ENCODE data around the gene ATN1. TPM values are rescaled to one million over a fixed set of nuclear protein-coding genes. Genes with fewer than 3 reads are reported as not detected.

Gene ATN1
- total RNA-seq, 1 donor: 4.6 TPM

- H3K4me3 ChIP-seq (ENCODE audit: low read length): no peak overlapping the region
Observed at GRCh38 chr12:6961695-6962284, 34.0 kb downstream of the ATN1 start.

GRCh38 chr12:6962285-6963015, 34.7 kb downstream of the ATN1 start:
- Histone ChIP-seq H3K9me3 (ENCODE audit: low read depth, low read length) (no peaks in the 10 kb centered on the region), H3K27me3 (ENCODE audit: insufficient read depth, low read length) (no peaks in the 10 kb centered on the region), H3K4me3 (ENCODE audit: low read length) (no peak overlapping the region), H3K4me1 (ENCODE audit: insufficient read depth, low read length) (peaks cover 77% of the 10 kb centered on the region)

More at GRCh38 chr12:6961695-6962284, 34.0 kb downstream of the ATN1 start:
- no peaks in the 10 kb centered on the region for H3K27me3 ChIP-seq (ENCODE audit: insufficient read depth, low read length)
- H3K4me1 ChIP-seq (ENCODE audit: insufficient read depth, low read length): peaks cover 84% of the 10 kb centered on the region
- H3K9me3 ChIP-seq (ENCODE audit: low read depth, low read length): no peaks in the 10 kb centered on the region

- Histone ChIP-seq H3K4me1 (ENCODE audit: insufficient read depth, low read length) (peaks cover 70% of the 10 kb centered on the region), H3K27me3 (ENCODE audit: insufficient read depth, low read length) (no peaks in the 10 kb centered on the region), H3K4me3 (ENCODE audit: low read length) (no peak overlapping the region), H3K9me3 (ENCODE audit: low read depth, low read length) (no peaks in the 10 kb centered on the region)
Observed at GRCh38 chr12:6963016-6963731, 35.4 kb downstream of the ATN1 start.

GRCh38 chr12:6963791-6964413, 36.1 kb downstream of the ATN1 start:
- Histone ChIP-seq H3K9me3 (ENCODE audit: low read depth, low read length) (no peaks in the 10 kb centered on the region), H3K4me3 (ENCODE audit: low read length) (no peak overlapping the region), H3K27me3 (ENCODE audit: insufficient read depth, low read length) (no peaks in the 10 kb centered on the region), H3K4me1 (ENCODE audit: insufficient read depth, low read length) (peaks cover 63% of the 10 kb centered on the region)

GRCh38 chr12:6964605-6965025, 36.9 kb downstream of the ATN1 start:
- H3K4me3 ChIP-seq (ENCODE audit: low read length): no peak overlapping the region
- H3K4me1 ChIP-seq (ENCODE audit: insufficient read depth, low read length): peaks cover 63% of the 10 kb centered on the region
- no peaks in the 10 kb centered on the region for H3K27me3 ChIP-seq (ENCODE audit: insufficient read depth, low read length)
- H3K9me3 ChIP-seq (ENCODE audit: low read depth, low read length): no peaks in the 10 kb centered on the region

GRCh38 chr12:6965026-6965661, 37.4 kb downstream of the ATN1 start:
- Histone ChIP-seq H3K9me3 (ENCODE audit: low read depth, low read length) (no peaks in the 10 kb centered on the region), H3K27me3 (ENCODE audit: insufficient read depth, low read length) (no peaks in the 10 kb centered on the region), H3K4me3 (ENCODE audit: low read length) (no peak overlapping the region), H3K4me1 (ENCODE audit: insufficient read depth, low read length) (peaks cover 63% of the 10 kb centered on the region)

- Histone ChIP-seq H3K4me1 (ENCODE audit: insufficient read depth, low read length) (peaks cover 58% of the 10 kb centered on the region), H3K9me3 (ENCODE audit: low read depth, low read length) (no peaks in the 10 kb centered on the region), H3K27me3 (ENCODE audit: insufficient read depth, low read length) (no peaks in the 10 kb centered on the region), H3K4me3 (ENCODE audit: low read length) (no peak overlapping the region)
Observed at GRCh38 chr12:6965714-6966113, 38.0 kb downstream of the ATN1 start.

- no peaks in the 10 kb centered on the region for H3K27me3 ChIP-seq (ENCODE audit: insufficient read depth, low read length)
- no peaks in the 10 kb centered on the region for H3K9me3 ChIP-seq (ENCODE audit: low read depth, low read length)
- peaks cover 54% of the 10 kb centered on the region for H3K4me1 ChIP-seq (ENCODE audit: insufficient read depth, low read length)
- no peak overlapping the region for H3K4me3 ChIP-seq (ENCODE audit: low read length)
Observed at GRCh38 chr12:6966351-6966750, 38.6 kb downstream of the ATN1 start.

GRCh38 chr12:6967651-6968100, 39.9 kb downstream of the ATN1 start:
- peaks cover 49% of the 10 kb centered on the region for H3K4me1 ChIP-seq (ENCODE audit: insufficient read depth, low read length)
- no peaks in the 10 kb centered on the region for H3K27me3 ChIP-seq (ENCODE audit: insufficient read depth, low read length)
- no peaks in the 10 kb centered on the region for H3K9me3 ChIP-seq (ENCODE audit: low read depth, low read length)
- no peak overlapping the region for H3K4me3 ChIP-seq (ENCODE audit: low read length)

GRCh38 chr12:6968426-6968825, 40.7 kb downstream of the ATN1 start:
- Histone ChIP-seq H3K4me1 (ENCODE audit: insufficient read depth, low read length) (peaks cover 47% of the 10 kb centered on the region), H3K9me3 (ENCODE audit: low read depth, low read length) (no peaks in the 10 kb centered on the region), H3K27me3 (ENCODE audit: insufficient read depth, low read length) (no peaks in the 10 kb centered on the region), H3K4me3 (ENCODE audit: low read length) (no peak overlapping the region)

- peak overlapping the region; percentile 100 for H3K4me3 ChIP-seq (ENCODE audit: low read length)
- H3K9me3 ChIP-seq (ENCODE audit: low read depth, low read length): no peaks in the 10 kb centered on the region
- peaks cover 32% of the 10 kb centered on the region for H3K4me1 ChIP-seq (ENCODE audit: insufficient read depth, low read length)
- no peaks in the 10 kb centered on the region for H3K27me3 ChIP-seq (ENCODE audit: insufficient read depth, low read length)
Observed at GRCh38 chr12:6970096-6970527, 42.4 kb downstream of the ATN1 start.

GRCh38 chr12:6974180-6974579, 46.4 kb downstream of the ATN1 start:
- Histone ChIP-seq H3K4me3 (ENCODE audit: low read length) (no peak overlapping the region), H3K9me3 (ENCODE audit: low read depth, low read length) (no peaks in the 10 kb centered on the region), H3K4me1 (ENCODE audit: insufficient read depth, low read length) (peaks cover 23% of the 10 kb centered on the region), H3K27me3 (ENCODE audit: insufficient read depth, low read length) (no peaks in the 10 kb centered on the region)

- Histone ChIP-seq H3K9me3 (ENCODE audit: low read depth, low read length) (no peaks in the 10 kb centered on the region), H3K27me3 (ENCODE audit: insufficient read depth, low read length) (no peaks in the 10 kb centered on the region), H3K4me3 (ENCODE audit: low read length) (no peak overlapping the region), H3K4me1 (ENCODE audit: insufficient read depth, low read length) (peaks cover 13% of the 10 kb centered on the region)
Observed at GRCh38 chr12:6975297-6976032, 47.7 kb downstream of the ATN1 start.

- Histone ChIP-seq H3K4me1 (ENCODE audit: insufficient read depth, low read length) (peaks cover 2% of the 10 kb centered on the region), H3K27me3 (ENCODE audit: insufficient read depth, low read length) (no peaks in the 10 kb centered on the region), H3K9me3 (ENCODE audit: low read depth, low read length) (no peaks in the 10 kb centered on the region), H3K4me3 (ENCODE audit: low read length) (no peak overlapping the region)
Observed at GRCh38 chr12:6977653-6978052, 49.9 kb downstream of the ATN1 start.
